Stimulated activated naive CD8-positive, alpha-beta T cell treated with anti-CD3 and anti-CD28 coated beads, Interleukin-15, Interleukin-2, amounts not matched to agents 100 ng/mL and 50 ng/mL, for 24 hours (primary cell): Measurements from ENCODE around the gene FAAH.
"Not testable (repeated sequence)": the region's sequence is repeated elsewhere in the genome, so short reads cannot be mapped to it uniquely, and the experiment has no call there.

Experiments used
- H3K27ac Mint-ChIP-seq: one replicate; pipeline ENCODE4 v1.8.0; 2021; ENCODE audit warnings: mild to moderate bottlenecking, mixed read lengths
- H3K27me3 Mint-ChIP-seq: one replicate; pipeline ENCODE4 v1.8.0; 2021; ENCODE audit warnings: mixed read lengths
- H3K36me3 Mint-ChIP-seq: one replicate; pipeline ENCODE4 v1.8.0; 2021; ENCODE audit warnings: low read depth, mixed read lengths
- H3K4me1 Mint-ChIP-seq: one replicate; pipeline ENCODE4 v1.8.0; 2021; ENCODE audit warnings: low read depth, mixed read lengths
- H3K4me3 Mint-ChIP-seq: one replicate; pipeline ENCODE4 v1.8.0; 2021; ENCODE audit warnings: mild to moderate bottlenecking, mixed read lengths
- H3K9me3 Mint-ChIP-seq: one replicate; pipeline ENCODE4 v1.8.0; 2021; ENCODE audit warnings: mixed read lengths

Gene FAAH

DNA sequence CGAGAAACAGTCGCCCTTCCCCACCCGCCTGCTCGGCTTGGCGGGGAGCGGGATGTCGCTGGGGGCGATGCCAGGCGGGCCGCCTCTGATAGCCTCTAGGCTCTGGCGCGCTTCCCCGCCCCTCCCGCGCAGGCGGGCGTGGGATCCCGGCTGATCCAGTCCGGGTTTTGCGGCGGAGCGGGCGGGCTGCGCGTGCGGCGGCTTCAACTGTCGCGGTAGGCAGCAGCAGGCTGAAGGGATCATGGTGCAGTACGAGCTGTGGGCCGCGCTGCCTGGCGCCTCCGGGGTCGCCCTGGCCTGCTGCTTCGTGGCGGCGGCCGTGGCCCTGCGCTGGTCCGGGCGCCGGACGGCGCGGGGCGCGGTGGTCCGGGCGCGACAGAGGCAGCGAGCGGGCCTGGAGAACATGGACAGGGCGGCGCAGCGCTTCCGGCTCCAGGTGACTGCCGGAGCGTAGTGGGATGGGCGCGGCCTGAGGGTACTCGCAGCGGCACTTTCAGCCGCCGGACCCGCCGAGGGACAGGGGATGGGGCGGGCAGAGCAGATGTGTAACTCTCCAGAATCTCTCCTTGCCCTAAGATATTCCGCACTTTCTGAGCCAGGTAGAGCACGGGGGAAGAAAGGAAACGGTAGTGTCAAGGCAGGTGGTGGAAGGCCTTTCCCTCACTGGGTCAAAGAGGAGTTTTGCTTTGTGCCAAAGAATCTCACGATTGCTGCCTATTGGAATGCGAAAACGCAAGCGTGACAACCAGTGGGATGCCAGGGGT lies at the start of gene FAAH:
Gene FAAH (plus strand): TSS at position 210 of the 764 bp plus-strand sequence. CDS start 32 bp downstream, at position 242.
- Mint-ChIP-seq H3K27ac (no peak within 1 kb of the TSS), H3K27me3 (peaks cover 29% of the 10 kb centered on the region), H3K4me3 (peak within 1 kb of the TSS; percentile 61), H3K4me1 (peaks cover 9% of the 10 kb centered on the region), H3K36me3 (peaks cover 18% of the 10 kb centered on the region), H3K9me3 (peaks cover 12% of the 10 kb centered on the region)

DNA sequence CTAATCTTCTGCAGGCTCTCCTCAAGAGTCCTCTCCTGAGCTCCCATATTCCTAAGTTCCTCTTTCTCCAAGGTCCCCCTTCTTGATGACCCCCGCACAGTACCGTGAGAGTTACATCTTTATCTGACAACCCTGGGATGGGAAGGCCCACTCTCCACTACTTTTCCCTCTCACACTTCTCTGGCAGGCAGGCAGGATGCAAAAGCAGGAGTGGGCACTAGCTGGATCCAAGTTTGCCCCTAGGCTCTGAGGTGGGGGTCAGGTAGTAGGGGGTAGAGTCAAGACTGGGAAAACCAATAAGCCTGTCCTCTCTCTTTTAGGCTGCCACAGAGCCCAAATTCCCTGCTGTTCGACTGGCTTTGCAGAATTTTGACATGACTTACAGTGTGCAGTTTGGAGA lies 49.6 kb upstream of the FAAH start:
- H3K27ac Mint-ChIP-seq, result peak overlapping the region; percentile 50
- H3K27me3 Mint-ChIP-seq, result no peaks in the 10 kb centered on the region
- peaks cover 50% of the 10 kb centered on the region for H3K36me3 Mint-ChIP-seq
- H3K9me3 Mint-ChIP-seq, result no peaks in the 10 kb centered on the region
- no peak overlapping the region for H3K4me3 Mint-ChIP-seq
- H3K4me1 Mint-ChIP-seq, result peaks cover 54% of the 10 kb centered on the region

DNA sequence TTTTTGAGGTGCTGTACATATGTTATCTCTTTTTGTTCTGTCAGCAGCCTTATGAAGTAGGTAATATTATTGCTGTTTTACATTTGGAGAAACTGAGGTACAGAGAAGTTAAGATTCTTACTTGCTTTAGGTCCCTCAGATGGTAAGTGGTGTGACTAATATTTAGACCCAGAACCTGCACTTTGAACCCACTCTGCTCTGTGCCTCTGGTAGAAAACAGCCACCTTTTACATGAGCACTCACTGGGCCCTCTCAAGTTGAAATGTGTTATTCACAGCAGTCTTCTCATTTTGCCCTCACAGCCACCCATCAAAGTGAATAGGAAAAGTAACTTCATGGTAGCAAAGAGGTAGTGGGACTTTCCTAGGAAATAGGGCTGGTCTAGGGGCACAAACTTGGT lies 48.8 kb upstream of the FAAH start:
- H3K27ac Mint-ChIP-seq, result peak overlapping the region; percentile 61
- H3K36me3 Mint-ChIP-seq, result peaks cover 58% of the 10 kb centered on the region
- H3K9me3 Mint-ChIP-seq, result no peaks in the 10 kb centered on the region
- peaks cover 49% of the 10 kb centered on the region for H3K4me1 Mint-ChIP-seq
- H3K4me3 Mint-ChIP-seq, result no peak overlapping the region
- H3K27me3 Mint-ChIP-seq, result no peaks in the 10 kb centered on the region

DNA sequence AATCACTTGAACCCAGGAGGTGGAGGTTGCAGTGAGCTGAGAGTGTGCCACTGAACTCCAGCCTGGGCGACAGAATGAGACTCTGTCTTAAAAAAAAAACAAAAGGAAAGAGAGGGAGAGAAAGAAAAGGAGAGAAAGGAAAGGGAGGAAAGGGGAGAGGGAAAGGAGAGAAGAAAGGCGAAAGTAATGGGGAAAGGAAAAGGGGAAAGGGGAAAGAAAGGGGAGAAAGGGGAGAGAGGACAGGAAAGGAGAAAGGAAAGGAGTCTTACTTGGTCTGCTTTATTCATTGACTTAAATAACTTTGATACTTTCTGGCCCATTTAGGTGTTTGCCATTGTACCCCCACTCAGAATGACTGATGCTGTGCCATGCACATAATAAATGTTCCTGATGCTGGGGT lies 41.8 kb upstream of the FAAH start:
- Mint-ChIP-seq H3K27me3 (no peaks in the 10 kb centered on the region), H3K27ac (no peak overlapping the region), H3K36me3 (peaks cover 64% of the 10 kb centered on the region), H3K9me3 (no peaks in the 10 kb centered on the region), H3K4me1 (peaks cover 6% of the 10 kb centered on the region), H3K4me3 (no peak overlapping the region)

DNA sequence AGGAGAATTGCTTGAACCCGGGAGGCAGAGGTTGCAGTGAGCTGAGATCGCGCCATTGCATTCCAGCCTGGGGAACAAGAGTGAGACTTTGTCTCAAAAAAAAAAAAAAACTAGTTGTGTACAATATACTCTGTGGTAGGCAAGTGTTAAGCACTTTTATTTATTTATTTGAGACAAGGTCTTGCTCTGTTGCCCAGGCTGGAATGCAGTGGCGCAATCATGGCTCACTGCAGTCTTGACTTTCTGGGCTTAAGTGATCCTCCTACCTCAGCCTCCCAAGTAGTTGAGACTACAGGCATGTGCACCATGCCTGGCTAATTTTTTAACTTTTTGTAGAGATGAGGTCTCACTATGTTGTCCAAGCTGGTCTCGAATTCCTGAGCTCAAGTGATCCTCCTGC lies 38.2 kb upstream of the FAAH start:
- H3K36me3 Mint-ChIP-seq, result peaks cover 52% of the 10 kb centered on the region
- not testable (repeated sequence) for H3K27me3 Mint-ChIP-seq, H3K9me3 Mint-ChIP-seq, H3K4me3 Mint-ChIP-seq, H3K27ac Mint-ChIP-seq, H3K4me1 Mint-ChIP-seq

DNA sequence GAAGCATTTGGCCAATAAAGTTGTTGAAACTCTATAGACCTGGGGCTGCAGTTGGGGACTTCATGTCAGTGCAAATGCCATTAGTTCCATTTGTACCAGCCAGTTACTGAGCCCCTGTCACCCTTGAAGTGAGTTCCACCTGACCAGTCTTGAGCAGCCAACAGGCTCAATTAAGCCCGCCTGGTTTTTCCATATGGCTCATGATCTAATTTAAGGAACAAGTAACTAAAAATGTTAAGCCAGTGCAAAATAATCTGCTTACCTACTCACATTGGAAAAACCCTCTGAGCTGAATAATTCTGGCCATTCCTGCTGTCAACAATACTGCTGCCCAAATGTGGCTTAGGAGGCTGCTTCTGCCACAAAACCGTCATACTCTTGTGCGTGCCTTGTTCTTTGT lies 32.0 kb upstream of the FAAH start:
- Mint-ChIP-seq H3K4me1 (no peaks in the 10 kb centered on the region), H3K36me3 (peaks cover 54% of the 10 kb centered on the region), H3K4me3 (no peak overlapping the region), H3K27me3 (no peaks in the 10 kb centered on the region), H3K9me3 (no peaks in the 10 kb centered on the region), H3K27ac (no peak overlapping the region)

DNA sequence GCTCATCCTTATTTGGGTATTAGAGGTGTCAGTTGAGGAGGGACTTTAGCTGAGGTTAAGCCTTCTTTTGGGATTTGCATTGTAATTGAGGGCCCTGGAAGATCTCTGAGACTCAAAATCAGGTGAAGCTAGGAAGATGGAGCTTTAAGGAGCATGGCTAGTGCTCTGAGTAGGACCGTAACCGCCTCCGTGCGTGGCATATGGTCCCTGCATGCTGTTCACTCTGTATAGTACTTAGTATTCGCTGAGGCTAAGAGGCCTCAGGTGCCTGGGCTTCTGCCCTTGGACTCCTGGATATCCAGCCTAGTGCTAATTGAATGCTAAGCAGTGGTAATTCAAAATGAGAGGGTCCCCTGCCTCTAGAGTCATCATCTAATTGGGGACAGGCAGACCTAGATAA lies 31.0 kb upstream of the FAAH start:
- H3K27ac Mint-ChIP-seq, result no peak overlapping the region
- no peaks in the 10 kb centered on the region for H3K27me3 Mint-ChIP-seq
- H3K36me3 Mint-ChIP-seq, result peaks cover 58% of the 10 kb centered on the region
- H3K4me1 Mint-ChIP-seq, result no peaks in the 10 kb centered on the region
- H3K9me3 Mint-ChIP-seq, result no peaks in the 10 kb centered on the region
- H3K4me3 Mint-ChIP-seq, result no peak overlapping the region

DNA sequence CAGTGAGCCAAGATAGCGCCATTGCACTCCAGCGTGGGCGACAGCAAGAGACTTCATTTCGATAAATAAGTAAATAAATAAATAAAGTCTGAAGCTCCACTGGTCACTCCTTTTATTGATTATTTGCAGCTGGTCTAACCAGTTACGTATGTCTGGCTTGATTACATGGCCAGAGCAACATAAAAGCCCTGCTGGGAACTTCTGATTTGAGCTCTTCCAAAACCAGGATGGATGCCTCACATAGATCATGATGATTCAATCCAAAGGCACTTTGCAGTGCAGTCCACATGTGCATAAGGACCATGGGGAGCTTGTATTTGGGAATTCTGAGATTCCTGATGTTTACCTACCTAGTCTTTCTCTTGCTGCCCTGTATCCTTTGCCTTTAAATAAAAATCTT lies 29.5 kb upstream of the FAAH start:
- Mint-ChIP-seq H3K36me3 (peaks cover 56% of the 10 kb centered on the region), H3K27me3 (no peaks in the 10 kb centered on the region)

DNA sequence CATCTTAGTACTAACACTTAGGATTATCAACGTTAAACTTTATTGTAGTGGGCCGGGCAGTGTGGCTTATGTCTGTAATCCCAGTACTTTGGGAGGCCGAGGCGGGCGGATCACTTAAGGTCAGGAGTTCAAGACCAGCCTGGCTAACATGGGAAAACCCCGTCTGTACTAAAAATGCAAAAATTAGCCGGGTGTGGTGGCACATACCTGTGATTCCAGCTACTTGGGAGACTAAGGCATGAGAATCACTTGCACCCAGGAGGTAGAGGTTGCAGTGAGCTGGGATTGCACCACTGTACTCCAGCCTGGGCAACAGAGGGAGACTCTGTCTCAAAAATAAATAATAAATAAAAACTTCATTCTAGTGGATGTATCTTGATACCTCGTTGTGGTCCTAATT lies 28.3 kb upstream of the FAAH start:
- not testable (repeated sequence) for H3K27ac Mint-ChIP-seq, H3K9me3 Mint-ChIP-seq, H3K27me3 Mint-ChIP-seq, H3K4me3 Mint-ChIP-seq
- H3K36me3 Mint-ChIP-seq, result peaks cover 56% of the 10 kb centered on the region
- H3K4me1 Mint-ChIP-seq, result peaks cover 11% of the 10 kb centered on the region

More for the DNA sequence above, 29.5 kb upstream of the FAAH start:
- Mint-ChIP-seq H3K27ac (no peak overlapping the region), H3K9me3 (no peaks in the 10 kb centered on the region), H3K4me1 (no peaks in the 10 kb centered on the region), H3K4me3 (no peak overlapping the region)

DNA sequence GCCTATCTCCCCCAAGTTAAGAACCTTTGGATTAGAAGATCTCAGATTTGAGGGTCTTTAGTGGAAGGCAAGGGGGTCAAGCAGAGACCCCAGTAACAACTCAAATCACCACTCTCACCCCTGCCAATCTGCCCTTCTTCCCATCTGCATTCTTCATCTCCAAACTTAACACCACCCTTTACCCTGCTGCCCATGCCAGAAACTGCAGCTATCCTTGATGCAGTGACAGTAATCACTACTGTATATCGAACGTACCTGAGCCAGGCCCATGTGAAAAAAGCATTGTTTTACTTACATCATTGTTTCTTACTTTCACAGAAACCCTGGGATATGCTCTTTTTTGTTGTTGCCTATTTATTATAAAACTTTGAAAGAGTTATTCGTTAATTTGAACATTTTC lies 27.0 kb upstream of the FAAH start:
- peaks cover 11% of the 10 kb centered on the region for H3K4me1 Mint-ChIP-seq
- peaks cover 47% of the 10 kb centered on the region for H3K36me3 Mint-ChIP-seq
- no peak overlapping the region for H3K4me3 Mint-ChIP-seq
- no peaks in the 10 kb centered on the region for H3K9me3 Mint-ChIP-seq
- H3K27me3 Mint-ChIP-seq, result no peaks in the 10 kb centered on the region
- no peak overlapping the region for H3K27ac Mint-ChIP-seq

DNA sequence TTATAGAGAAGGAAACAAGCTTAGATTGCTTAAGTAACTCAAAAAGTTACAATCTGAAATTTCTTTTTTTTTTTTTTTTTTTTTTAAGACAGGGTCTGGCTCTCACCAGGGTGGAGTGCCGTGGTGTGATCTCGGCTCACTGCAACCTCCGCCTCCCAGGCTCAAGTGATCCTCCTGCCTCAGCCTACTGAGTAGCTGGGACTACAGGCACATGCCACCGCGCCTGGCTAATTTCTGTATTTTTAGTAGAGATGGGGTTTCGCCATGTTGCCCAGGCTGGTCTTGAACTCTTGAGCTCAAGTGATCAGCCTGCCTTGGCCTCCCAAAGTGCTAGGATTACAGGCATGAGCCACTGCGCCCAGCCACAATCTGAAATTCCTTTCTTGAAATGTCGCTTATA lies 26.4 kb upstream of the FAAH start:
- Mint-ChIP-seq H3K4me1 (peaks cover 11% of the 10 kb centered on the region), H3K27ac (peak overlapping the region; percentile 21), H3K36me3 (peaks cover 47% of the 10 kb centered on the region)
- not testable (repeated sequence) for H3K4me3 Mint-ChIP-seq, H3K9me3 Mint-ChIP-seq, H3K27me3 Mint-ChIP-seq

DNA sequence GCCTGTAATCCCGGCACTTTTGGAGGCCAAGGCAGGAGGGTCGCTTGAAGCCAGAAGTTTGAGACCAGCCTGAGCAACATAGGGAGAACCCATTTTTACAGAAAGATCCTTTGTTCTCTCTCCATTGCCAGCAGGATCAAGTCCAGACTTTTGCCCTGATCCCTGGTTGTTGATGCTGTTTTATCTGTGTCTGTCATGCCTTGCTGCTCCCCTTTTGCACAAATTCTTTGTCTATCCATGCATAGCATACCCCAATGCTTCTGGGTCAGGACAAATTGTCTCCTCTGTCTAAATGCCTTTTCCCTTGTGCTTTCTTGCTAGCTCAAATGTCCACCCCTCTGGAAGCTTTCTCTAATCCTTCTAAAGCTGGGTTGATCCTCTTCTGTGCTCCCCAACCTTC lies 25.3 kb upstream of the FAAH start:
- Mint-ChIP-seq H3K36me3 (peaks cover 47% of the 10 kb centered on the region), H3K27me3 (no peaks in the 10 kb centered on the region), H3K4me1 (peaks cover 15% of the 10 kb centered on the region), H3K4me3 (no peak overlapping the region), H3K9me3 (no peaks in the 10 kb centered on the region), H3K27ac (no peak overlapping the region)

DNA sequence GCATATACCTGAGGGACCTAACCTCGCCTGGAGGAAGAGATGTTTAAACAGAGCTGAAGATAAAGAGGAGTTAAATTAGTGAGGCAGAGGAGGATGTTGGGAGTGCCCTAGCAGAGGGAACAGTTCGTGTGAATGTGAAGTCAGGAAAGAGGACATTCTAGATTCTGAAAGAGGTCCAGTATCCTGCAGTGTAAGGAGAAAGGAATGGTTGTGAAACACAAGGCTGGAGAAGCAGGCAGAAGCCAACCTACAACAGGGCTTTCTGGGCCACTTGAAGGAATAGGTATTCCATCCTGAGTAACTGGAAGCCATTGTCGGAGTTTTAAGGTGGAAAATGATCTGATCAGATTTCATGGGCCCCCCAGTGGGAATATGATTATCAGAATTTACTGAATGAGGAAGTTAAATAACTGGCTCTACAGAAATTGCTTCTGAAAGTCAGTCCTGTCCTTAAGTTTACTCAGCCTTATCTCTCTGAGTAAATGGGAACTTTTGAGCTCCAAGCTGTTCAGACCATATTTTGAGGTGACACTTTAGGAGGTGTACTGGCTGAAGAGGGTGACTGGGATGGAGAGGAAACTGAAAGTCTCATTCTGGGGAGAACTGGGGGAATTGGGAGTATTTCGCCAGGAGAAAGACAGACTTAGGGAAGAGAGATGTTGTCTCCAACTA lies 24.4 kb upstream of the FAAH start:
- Mint-ChIP-seq H3K4me3 (no peak overlapping the region), H3K27ac (peak overlapping the region; percentile 76), H3K4me1 (peaks cover 15% of the 10 kb centered on the region), H3K27me3 (no peaks in the 10 kb centered on the region), H3K9me3 (no peaks in the 10 kb centered on the region), H3K36me3 (peaks cover 47% of the 10 kb centered on the region)

DNA sequence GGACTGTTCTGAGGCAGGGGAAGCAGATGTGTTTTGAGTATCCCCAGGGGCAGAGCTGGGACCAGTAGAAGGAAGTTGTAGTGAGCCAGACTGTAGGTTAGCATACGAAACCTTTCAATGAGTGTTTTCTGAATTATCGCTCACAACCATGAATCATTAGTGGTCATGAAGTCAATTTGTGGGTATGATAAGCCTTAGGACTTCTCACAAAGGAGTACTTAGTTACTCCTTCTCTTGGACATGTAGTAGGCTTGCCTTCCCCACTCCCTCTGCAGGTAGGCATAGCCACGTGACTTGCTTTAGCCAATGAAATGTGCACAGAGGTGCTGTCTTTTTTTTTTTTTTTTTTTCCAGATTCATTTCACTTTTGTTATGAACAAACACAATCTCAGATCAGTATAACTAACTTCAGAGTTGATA lies 23.9 kb upstream of the FAAH start:
- H3K36me3 Mint-ChIP-seq, result peaks cover 41% of the 10 kb centered on the region
- peak overlapping the region; percentile 76 for H3K27ac Mint-ChIP-seq
- no peaks in the 10 kb centered on the region for H3K9me3 Mint-ChIP-seq
- H3K4me1 Mint-ChIP-seq, result peaks cover 15% of the 10 kb centered on the region
- no peaks in the 10 kb centered on the region for H3K27me3 Mint-ChIP-seq
- H3K4me3 Mint-ChIP-seq, result no peak overlapping the region

DNA sequence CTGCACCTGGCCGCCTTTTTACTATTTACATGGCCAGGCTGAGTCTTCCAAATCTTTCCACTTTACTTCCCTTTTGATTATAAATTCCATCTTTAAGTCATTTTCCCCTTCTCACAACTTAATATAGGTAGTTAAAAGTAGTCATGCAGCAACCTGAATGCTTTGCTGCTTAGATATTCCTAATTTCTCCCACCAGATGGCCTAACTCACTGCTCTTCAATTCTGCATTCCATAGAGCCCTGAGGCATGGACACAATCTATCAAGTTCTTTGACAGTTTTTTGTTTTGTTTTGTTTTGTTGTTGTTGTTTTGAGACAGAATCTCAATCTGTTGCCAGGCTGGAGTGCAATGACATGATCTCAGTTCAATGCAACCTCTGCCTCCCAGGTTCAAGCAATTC lies 21.7 kb upstream of the FAAH start:
- Mint-ChIP-seq H3K4me1 (peaks cover 15% of the 10 kb centered on the region), H3K9me3 (no peaks in the 10 kb centered on the region), H3K27ac (no peak overlapping the region), H3K36me3 (peaks cover 32% of the 10 kb centered on the region), H3K27me3 (no peaks in the 10 kb centered on the region), H3K4me3 (no peak overlapping the region)

DNA sequence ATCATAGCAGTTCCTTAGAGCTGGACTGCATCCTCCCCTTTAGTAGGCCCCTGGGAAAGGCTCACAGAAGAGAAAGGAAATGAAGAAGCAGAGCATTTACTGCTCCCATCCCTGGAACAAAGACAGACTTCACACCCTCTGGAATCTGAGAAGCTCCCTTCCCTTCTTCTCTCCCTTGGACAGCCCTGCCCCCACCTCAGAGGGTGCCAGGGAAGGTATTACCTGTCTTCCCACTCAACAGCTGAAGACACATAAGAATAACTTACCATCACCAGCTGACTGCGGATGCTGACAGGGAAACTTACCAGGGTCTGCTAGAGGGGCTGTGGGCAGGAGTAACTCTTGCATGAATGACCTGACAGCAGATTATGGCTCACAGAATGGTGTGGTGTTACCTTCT lies 14.1 kb upstream of the FAAH start:
- Mint-ChIP-seq H3K27ac (no peak overlapping the region), H3K4me1 (no peaks in the 10 kb centered on the region), H3K36me3 (peaks cover 13% of the 10 kb centered on the region), H3K9me3 (peaks cover 4% of the 10 kb centered on the region), H3K4me3 (no peak overlapping the region), H3K27me3 (no peaks in the 10 kb centered on the region)
